Measurements from ENCODE around the gene NEK6.
"Not testable (repeated sequence)": the region's sequence is repeated elsewhere in the genome, so short reads cannot be mapped to it uniquely, and the experiment has no call there.

NEK6 gene

GRCh38 chr9:124231095-124231737 is 26.5 kb upstream of the NEK6 start:
- no peak for DNase-seq

- DNase-seq, result no peak
Measured at GRCh38 chr9:124238546-124239140, 19.1 kb upstream of the NEK6 start.

GRCh38 chr9:124239249-124240073 is 18.3 kb upstream of the NEK6 start:
- DNase-seq, result peak; percentile 64

GRCh38 chr9:124242331-124243194 is 15.2 kb upstream of the NEK6 start:
- DNase-seq, result no peak

- not testable (repeated sequence) for DNase-seq
Measured at GRCh38 chr9:124247393-124247792, 10.4 kb upstream of the NEK6 start.

GRCh38 chr9:124248066-124248465 is 9.7 kb upstream of the NEK6 start:
- DNase-seq, result no peak

- no peak for DNase-seq
Measured at GRCh38 chr9:124248960-124249359, 8.8 kb upstream of the NEK6 start.

GRCh38 chr9:124251204-124251603 is 6.5 kb upstream of the NEK6 start:
- no peak for DNase-seq

- no peak for DNase-seq
Measured at GRCh38 chr9:124251605-124252378, 6.0 kb upstream of the NEK6 start.

GRCh38 chr9:124252878-124253277 is 4.9 kb upstream of the NEK6 start:
- DNase-seq, result not testable (repeated sequence)

GRCh38 chr9:124254261-124254682 is 3.5 kb upstream of the NEK6 start:
- DNase-seq, result no peak

GRCh38 chr9:124255222-124255621 is 2.5 kb upstream of the NEK6 start:
- no peak for DNase-seq

GRCh38 chr9:124256517-124257069 is 1.2 kb upstream of the NEK6 start:
- no peak for DNase-seq

GRCh38 chr9:124257070-124257843 is 492 bp upstream of the NEK6 start:
- DNase-seq, result no peak

GRCh38 chr9:124258607-124259157 is 933 bp downstream of the NEK6 start:
- no peak for DNase-seq

GRCh38 chr9:124259158-124259808 is 1.5 kb downstream of the NEK6 start:
- no peak for DNase-seq

GRCh38 chr9:124260769-124261603 is 3.2 kb downstream of the NEK6 start:
- DNase-seq, result peak; percentile 43

GRCh38 chr9:124261736-124262648 is 4.2 kb downstream of the NEK6 start:
- DNase-seq, result no peak
